SK-N-MC (cell line): ENCODE results near the gene ACAT2.

ENCODE experiments used
- DNase-seq: peaks from one replicate; pipeline ENCODE4 v3.0.0-alpha.2; 2011; ENCODE audit warnings: low read depth, low spot score
- H3K27ac ChIP-seq: fragments of 200-600 bp; sonication (generic); 2 replicates; pipeline ENCODE4 v1.5.1; 2016; ENCODE audit warnings: mixed run types
- H3K36me3 ChIP-seq: fragments of 200-600 bp; sonication (generic); 2 replicates; pipeline ENCODE4 v1.6.1; 2017; ENCODE audit warnings: antibody characterized with exemption, low read length, mixed read lengths; ENCODE audit not compliant: insufficient read depth
- H3K4me3 ChIP-seq: fragments of 200-600 bp; sonication (generic); 2 replicates; pipeline ENCODE4 v1.5.1; 2016
- H3K9ac ChIP-seq: fragments of 200-600 bp; sonication (generic); 2 replicates; pipeline ENCODE4 v1.8.0; 2017; ENCODE audit warnings: mixed run types, mixed read lengths; ENCODE audit not compliant: insufficient read length
- H3K9me3 ChIP-seq: fragments of 200-600 bp; sonication (generic); 2 replicates; pipeline ENCODE4 v1.6.1; 2017; ENCODE audit warnings: low read depth, mild to moderate bottlenecking, antibody characterized with exemption, low read length, moderate library complexity, mixed read lengths
- EZH2 ChIP-seq: fragments of 200-600 bp; sonication (generic); IDR thresholded peaks from one replicate; pipeline ENCODE4 v1.6.1; 2017; ENCODE audit warnings: antibody characterized with exemption
- FOXP2 ChIP-seq: optimal IDR thresholded peaks from 2 replicates; pipeline ENCODE3; 2011; ENCODE audit warnings: mild to moderate bottlenecking, moderate library complexity; ENCODE audit not compliant: insufficient read depth; ENCODE audit errors: extremely low read length, control extremely low read depth
- POLR2AphosphoS5 ChIP-seq: IDR thresholded peaks from 2 replicates; pipeline ENCODE4 v1.6.1; 2012; ENCODE audit warnings: mild to moderate bottlenecking, low read depth, low read length, borderline replicate concordance

The ACAT2 gene

GRCh38 chr6:159777240-159777904 lies 15.5 kb downstream of the ACAT2 start:
- Histone ChIP-seq H3K27ac (peak overlapping the region; percentile 38; the same call in 1 of the 2 replicates), H3K36me3 (peaks cover 100% of the 10 kb centered on the region)

DNA sequence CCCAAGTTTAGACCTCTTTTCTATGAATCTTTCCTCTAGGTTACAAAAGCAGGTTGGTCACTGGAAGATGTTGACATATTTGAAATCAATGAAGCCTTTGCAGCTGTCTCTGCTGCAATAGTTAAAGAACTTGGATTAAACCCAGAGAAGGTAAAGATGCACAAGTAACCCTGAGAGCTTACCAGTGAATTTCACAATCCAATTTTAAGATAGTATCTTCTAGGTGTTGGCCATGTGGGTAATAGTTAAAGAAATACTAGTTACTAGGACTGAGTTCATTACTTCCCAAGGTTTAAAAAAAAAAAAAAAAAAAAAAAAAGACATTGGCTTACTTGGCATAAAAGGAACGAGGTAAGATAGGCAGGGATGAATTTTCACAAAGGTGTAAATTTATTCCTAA lies 16.3 kb downstream of the ACAT2 start:
- no peaks in the 10 kb centered on the region for H3K9me3 ChIP-seq
- peak overlapping the region; percentile 56; the same call in 1 of the 2 replicates for H3K27ac ChIP-seq
- no peak overlapping the region for H3K4me3 ChIP-seq
- TF ChIP-seq FOXP2 (no peak), EZH2 (no peak), POLR2AphosphoS5 (no peak)
- no peak for DNase-seq
- H3K9ac ChIP-seq: no peak overlapping the region
- H3K36me3 ChIP-seq: peaks cover 100% of the 10 kb centered on the region

More at GRCh38 chr6:159777240-159777904, 15.5 kb downstream of the ACAT2 start:
- no peak for TF ChIP-seq FOXP2
- peak; percentile 30; the same call in 1 of the 2 replicates for TF ChIP-seq POLR2AphosphoS5
- no peak for TF ChIP-seq EZH2
- no peaks in the 10 kb centered on the region for H3K9me3 ChIP-seq
- H3K4me3 ChIP-seq: no peak overlapping the region
- no peak overlapping the region for H3K9ac ChIP-seq
- no peak for DNase-seq

DNA sequence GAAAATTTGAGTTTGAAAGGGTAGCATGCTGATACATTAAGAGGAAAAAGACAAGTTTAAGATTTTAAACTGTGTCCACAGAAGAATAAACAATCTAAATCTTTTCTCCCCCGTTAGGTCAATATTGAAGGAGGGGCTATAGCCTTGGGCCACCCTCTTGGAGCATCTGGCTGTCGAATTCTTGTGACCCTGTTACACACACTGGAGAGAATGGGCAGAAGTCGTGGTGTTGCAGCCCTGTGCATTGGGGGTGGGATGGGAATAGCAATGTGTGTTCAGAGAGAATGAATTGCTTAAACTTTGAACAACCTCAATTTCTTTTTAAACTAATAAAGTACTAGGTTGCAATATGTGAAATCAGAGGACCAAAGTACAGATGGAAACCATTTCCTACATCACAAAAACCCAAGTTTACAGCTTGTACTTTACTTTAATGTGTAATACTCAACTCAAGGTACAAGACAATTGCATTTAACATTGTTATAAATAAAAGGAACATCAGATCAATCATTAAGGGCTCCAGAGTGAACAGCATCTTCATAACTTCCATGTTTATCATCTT lies 16.8 kb downstream of the ACAT2 start:
- Histone ChIP-seq H3K27ac (peak overlapping the region; percentile 56), H3K9ac (no peak overlapping the region), H3K36me3 (peaks cover 100% of the 10 kb centered on the region), H3K9me3 (no peaks in the 10 kb centered on the region), H3K4me3 (no peak overlapping the region)
- TF ChIP-seq FOXP2 (no peak), EZH2 (no peak), POLR2AphosphoS5 (peak; percentile 43)
- DNase-seq: no peak

DNA sequence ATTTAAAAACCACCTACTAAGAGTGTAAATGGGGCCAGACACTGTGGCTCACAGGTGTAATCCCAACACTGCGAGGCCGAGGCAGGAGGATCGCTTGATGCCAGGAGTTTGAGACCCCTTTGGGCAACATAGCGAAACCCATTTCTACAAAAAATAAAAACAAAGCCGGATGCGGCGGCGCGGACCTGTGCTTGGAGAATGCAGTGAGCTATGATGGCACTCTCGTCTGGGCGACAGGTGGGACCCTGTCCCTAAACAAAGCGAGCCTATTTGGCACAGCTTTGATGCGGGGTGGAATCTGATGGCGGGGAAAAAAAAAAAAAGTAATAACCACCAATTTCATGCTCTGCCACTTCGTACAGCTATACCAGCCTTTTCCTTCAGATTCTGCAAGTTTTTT lies 26.4 kb downstream of the ACAT2 start:
- H3K27ac ChIP-seq: no peak overlapping the region
- TF ChIP-seq EZH2 (no peak), POLR2AphosphoS5 (no peak), FOXP2 (no peak)
- H3K36me3 ChIP-seq: peaks cover 66% of the 10 kb centered on the region
- peak overlapping the region; percentile 89 for H3K4me3 ChIP-seq
- no peaks in the 10 kb centered on the region for H3K9me3 ChIP-seq
- H3K9ac ChIP-seq: peak overlapping the region; percentile 99
- DNase-seq: no peak

DNA sequence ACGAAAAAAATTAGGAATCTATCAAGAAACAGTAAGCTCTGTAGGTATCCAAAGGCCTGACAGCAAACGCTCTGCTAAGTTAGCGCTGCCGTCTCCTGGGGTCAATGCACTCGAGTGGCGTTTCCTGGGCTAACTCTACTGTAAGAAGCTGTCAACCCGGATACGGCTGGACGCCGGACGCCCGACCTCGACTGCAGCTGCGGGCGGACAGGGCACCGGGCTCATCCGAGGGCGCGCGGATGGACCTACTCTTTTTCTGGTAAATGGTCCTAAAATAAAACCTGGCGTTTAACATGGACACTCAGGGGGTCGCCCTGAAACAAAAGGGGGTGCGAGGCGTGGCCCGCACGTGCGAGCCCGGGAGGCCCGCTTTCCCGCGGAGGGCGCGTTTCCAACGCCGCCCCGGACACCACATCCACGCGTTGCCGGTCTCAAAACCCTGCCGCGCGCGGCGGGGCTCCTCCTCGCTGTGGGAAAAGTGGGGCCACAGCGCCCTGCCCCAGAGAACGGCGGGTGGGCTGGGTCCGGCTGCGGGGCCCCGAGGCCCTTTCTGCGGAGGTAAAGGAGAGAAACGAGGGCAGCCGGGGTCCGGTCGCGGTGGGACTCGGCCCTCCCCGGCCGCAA lies 27.0 kb downstream of the ACAT2 start:
- no peak for DNase-seq
- H3K9ac ChIP-seq: peak overlapping the region; percentile 99
- no peaks in the 10 kb centered on the region for H3K9me3 ChIP-seq
- H3K4me3 ChIP-seq: peak overlapping the region; percentile 89
- no peak for TF ChIP-seq FOXP2
- TF ChIP-seq POLR2AphosphoS5: no peak
- TF ChIP-seq EZH2: no peak
- H3K27ac ChIP-seq: peak overlapping the region; percentile 54; the same call in 1 of the 2 replicates
- peaks cover 64% of the 10 kb centered on the region for H3K36me3 ChIP-seq

GRCh38 chr6:159789377-159790148 lies 27.7 kb downstream of the ACAT2 start, which contains the start of gene TCP1:
TSS of gene TCP1 (minus strand) at chr6:159789602. CDS start at chr6:159789468, 134 bp downstream.
- H3K27ac ChIP-seq: peak within 1 kb of the TSS; percentile 90
- H3K36me3 ChIP-seq: peaks cover 64% of the 10 kb centered on the region
- peak within 1 kb of the TSS; percentile 89 for H3K4me3 ChIP-seq
- DNase-seq: peak; percentile 99
- no peaks in the 10 kb centered on the region for H3K9me3 ChIP-seq
- peak within 1 kb of the TSS; percentile 99 for H3K9ac ChIP-seq
- TF ChIP-seq POLR2AphosphoS5 (peak; percentile 99), EZH2 (no peak), FOXP2 (peak; percentile 78)

DNA sequence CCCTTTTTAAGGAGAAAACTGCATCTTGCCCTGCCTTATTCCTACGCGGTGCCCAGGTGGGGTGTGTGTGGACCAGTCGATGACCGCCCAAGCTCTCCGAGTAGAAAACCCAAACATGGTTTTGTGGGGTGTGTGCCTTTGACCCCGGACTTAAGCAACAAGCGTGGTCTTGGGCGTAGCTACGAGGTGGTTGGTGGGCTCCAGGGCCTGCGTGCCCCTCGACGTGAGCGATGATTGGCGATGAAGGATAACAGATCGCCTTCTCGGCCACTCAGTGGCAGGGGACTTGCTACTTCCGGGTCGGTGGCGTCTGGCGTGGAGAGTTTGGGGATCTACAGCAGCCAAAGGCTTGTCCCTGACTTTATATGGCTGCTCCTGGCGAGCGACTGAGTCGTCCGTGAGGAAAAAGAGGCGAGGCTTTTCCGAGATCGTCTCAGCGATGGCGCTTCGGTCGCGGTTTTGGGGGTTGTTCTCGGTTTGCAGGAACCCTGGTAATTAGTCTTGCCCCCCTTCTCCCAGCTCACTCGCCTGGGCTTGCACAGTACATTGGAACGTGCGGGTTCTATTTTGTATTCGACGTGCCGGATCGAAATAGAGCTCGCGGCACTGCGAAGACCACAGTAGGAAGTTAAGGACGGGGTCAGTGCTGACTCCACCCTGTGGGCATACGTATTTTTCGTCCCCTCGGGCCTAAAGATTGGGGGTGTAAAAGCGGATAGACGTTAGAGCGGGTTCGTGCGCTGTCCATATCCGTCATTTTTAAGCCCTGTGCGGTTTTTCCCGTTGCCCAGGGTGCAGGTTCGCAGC lies 28.5 kb downstream of the ACAT2 start, which contains the start of gene MRPL18:
MRPL18 (plus strand) TSS at position 319 of the 807 bp plus-strand sequence; CDS start at position 440, 121 bp downstream.
- no peaks in the 10 kb centered on the region for H3K9me3 ChIP-seq
- H3K36me3 ChIP-seq: peaks cover 57% of the 10 kb centered on the region
- peak within 1 kb of the TSS; percentile 89 for H3K4me3 ChIP-seq
- peak within 1 kb of the TSS; percentile 90 for H3K27ac ChIP-seq
- DNase-seq: peak; percentile 86
- H3K9ac ChIP-seq: peak within 1 kb of the TSS; percentile 99
- TF ChIP-seq EZH2: no peak
- peak; percentile 83 for TF ChIP-seq POLR2AphosphoS5
- peak; percentile 54 for TF ChIP-seq FOXP2
